HepG2 (cell line): ENCODE measurements around the gene LIME1. TPM values are rescaled to one million over a fixed set of nuclear protein-coding genes. Genes with fewer than 3 reads are reported as not detected.

ENCODE experiments used
- ATAC-seq: fragments of 200-7000 bp; cut with Tn5 transposase; 3 replicates; pipeline ENCODE4 v1.9.1; 2020; ENCODE audit warnings: mild to moderate bottlenecking, moderate library complexity
- BruUV-seq: library from RNA; stranded (reverse); fragments of 400-500 nt; replicated peaks from 2 replicates; lab custom pipeline; 2021; lab: Mats Ljungman, UMichigan
- CTCF ChIA-PET: fragments of 300-600 bp; formaldehyde crosslinking; extraction: SDS; loops from one replicate; lab custom pipeline; 2021; ENCODE audit warnings: low total read pairs, inconsistent platforms, low intra/inter-chr PET ratio; lab: Yijun Ruan, JAX
- POLR2A ChIA-PET: fragments of 350-600 bp; sonication (Branson Sonifier 250); formaldehyde crosslinking; loops from one replicate; lab custom pipeline; 2020; ENCODE audit warnings: antibody characterized with exemption, inconsistent platforms; lab: Yijun Ruan, JAX
- DNase-seq: peaks from one replicate; pipeline ENCODE4 v3.0.0-alpha.2; 2015; ENCODE audit warnings: low spot score
- FAIRE-seq: peaks from 3 replicates; lab custom pipeline; 2011; peaks lifted over from hg19 to GRCh38; lab: Jason Lieb, UNC
- H2AFZ ChIP-seq: one replicate; pipeline ENCODE4 v1.6.1; 2011; ENCODE audit warnings: low read length, inconsistent platforms
- H3K27ac ChIP-seq: fragments of 300-600 bp; 3 replicates; pipeline ENCODE4 v1.8.0; 2011; ENCODE audit warnings: mixed run types, mild to moderate bottlenecking, mixed read lengths, low read length, inconsistent platforms; ENCODE audit not compliant: insufficient read depth; ENCODE audit errors: extremely low read length
- H3K27me3 ChIP-seq, 2 experiments: fragments of 200-600 bp in 1 of 2; 2 replicates in 1 of 2; 3 replicates in 1 of 2; pipeline versions ENCODE4 v1.6.0 to v1.8.0; 2011; ENCODE audit warnings: low read length in 2 of 2, mild to moderate bottlenecking in 2 of 2, moderate library complexity in 2 of 2, inconsistent platforms in 1 of 2; ENCODE audit not compliant: insufficient read depth in 2 of 2, control insufficient read depth in 1 of 2
- H3K36me3 ChIP-seq, 2 experiments: fragments of 200-600 bp in 1 of 2; replicated peaks in 1 of 2; 2 replicates in 1 of 2; 3 replicates in 1 of 2; pipeline versions ENCODE4 v1.5.1 to v1.8.0; 2011; ENCODE audit warnings: low read length in 2 of 2, inconsistent platforms in 1 of 2; ENCODE audit not compliant: insufficient read depth in 2 of 2, control insufficient read depth in 1 of 2
- H3K4me1 ChIP-seq: 2 replicates; pipeline ENCODE4 v1.5.1; 2012; ENCODE audit warnings: low read length, inconsistent platforms; ENCODE audit not compliant: insufficient read depth
- H3K4me2 ChIP-seq: 2 replicates; pipeline ENCODE4 v1.6.0; 2011; ENCODE audit warnings: low read depth, low read length, inconsistent platforms
- H3K4me3 ChIP-seq, 3 experiments: fragments of 200-600 bp in 1 of 3; sonication (generic), shearing (Covaris generic) in 1 of 3; replicated peaks in 1 of 3; 2 replicates each; pipeline ENCODE4 v1.5.1; 2011 to 2016; ENCODE audit warnings: low read length in 3 of 3, inconsistent platforms in 2 of 3, low read depth in 2 of 3, mild to moderate bottlenecking in 2 of 3, control low read depth in 1 of 3, mixed read lengths in 1 of 3; ENCODE audit not compliant: insufficient read depth in 1 of 3
- H3K79me2 ChIP-seq: one replicate; pipeline ENCODE4 v1.6.1; 2011; ENCODE audit warnings: low read length, inconsistent platforms; ENCODE audit not compliant: insufficient read depth
- H3K9ac ChIP-seq: 2 replicates; pipeline ENCODE4 v1.6.0; 2011; ENCODE audit warnings: mild to moderate bottlenecking, low read depth, low read length, inconsistent platforms; ENCODE audit not compliant: insufficient read depth
- H3K9me3 ChIP-seq: 2 replicates; pipeline ENCODE4 v1.5.1; 2012; ENCODE audit warnings: mild to moderate bottlenecking, low read length
- H4K20me1 ChIP-seq: 2 replicates; pipeline ENCODE4 v1.6.0; 2011; ENCODE audit warnings: inconsistent platforms, mild to moderate bottlenecking, low read length, moderate library complexity; ENCODE audit not compliant: insufficient read depth
- CBFB ChIP-seq: sonication (generic); formaldehyde crosslinking; IDR thresholded peaks from 2 replicates; pipeline ENCODE4 v1.4.0; 2020; ENCODE audit warnings: missing genetic modification reagents
- CERS6 ChIP-seq: sonication (generic); formaldehyde crosslinking; IDR thresholded peaks from 2 replicates; pipeline ENCODE4 v1.5.0; 2020; ENCODE audit warnings: missing genetic modification reagents
- HOMEZ ChIP-seq: IDR thresholded peaks from 2 replicates; pipeline ENCODE4 v1.6.1; 2016; ENCODE audit warnings: low read depth
- REPIN1 ChIP-seq: sonication (generic); formaldehyde crosslinking; IDR thresholded peaks from 2 replicates; pipeline ENCODE4 v1.8.0; 2022; ENCODE audit warnings: missing genetic modification reagents, low read depth, mild to moderate bottlenecking, borderline replicate concordance
- STAG1 ChIP-seq: sonication (generic); formaldehyde crosslinking; IDR thresholded peaks from 2 replicates; pipeline ENCODE4 v1.4.0; 2020; ENCODE audit warnings: missing genetic modification reagents
- ZBTB7B ChIP-seq: sonication (generic); formaldehyde crosslinking; IDR thresholded peaks from 2 replicates; pipeline ENCODE4 v1.4.0; 2020; ENCODE audit warnings: missing genetic modification reagents
- ZMYM2 ChIP-seq: sonication (generic); formaldehyde crosslinking; IDR thresholded peaks from 2 replicates; pipeline ENCODE4 v1.8.0; 2022; ENCODE audit warnings: mild to moderate bottlenecking, missing genetic modification reagents
- ZNF138 ChIP-seq: sonication (generic); formaldehyde crosslinking; IDR thresholded peaks from 2 replicates; pipeline ENCODE4 v1.5.0; 2020; ENCODE audit warnings: mild to moderate bottlenecking, low read depth, missing genetic modification reagents
- ZNF30 ChIP-seq: sonication (generic); formaldehyde crosslinking; IDR thresholded peaks from 2 replicates; pipeline ENCODE4 v1.5.0; 2020; ENCODE audit warnings: mild to moderate bottlenecking, missing genetic modification reagents
- ZNF773 ChIP-seq: sonication (generic); formaldehyde crosslinking; IDR thresholded peaks from 2 replicates; pipeline ENCODE4 v1.4.0; 2020; ENCODE audit warnings: missing genetic modification reagents, borderline replicate concordance
- ZSCAN31 ChIP-seq: sonication (generic); formaldehyde crosslinking; IDR thresholded peaks from 2 replicates; pipeline ENCODE4 v1.5.0; 2020; ENCODE audit warnings: low read depth, mild to moderate bottlenecking, missing genetic modification reagents
- WGBS: methylation state at CpG from one replicate; pipeline ENCODE4 v1.1.6; 2017; ENCODE audit warnings: low lambda C conversion rate; 5-methylcytosine and 5-hydroxymethylcytosine counted together
- in situ Hi-C: cut with HindIII; loops from 2 replicates; pipeline ENCODE4 v1.10.0; 2017; ENCODE audit warnings: low pct_unique_long_range_greater_than_20kb; ENCODE audit not compliant: extremely low pct_ligation_motif_present
- intact Hi-C: fragments of 100-400 bp; cut with micrococcal nuclease; formaldehyde crosslinking; loops from one replicate; pipeline ENCODE4 v1.10.0; 2022; ENCODE audit not compliant: unreplicated experiment
- polyA plus RNA-seq, 8 experiments: library from polyadenylated mRNA; depleted of rRNA in 3 of 8; stranded (reverse) in 7 of 8; unstranded in 1 of 8; fragments of >200 nt; fragmentation: Illumina TruSeq in 4 of 8; extraction: Trizol in 4 of 8; gene quantifications; 2 replicates each; pipeline versions ENCODE4 v1.2.1 to v1.2.3, GENCODE V29; 2011 to 2016; ENCODE audit warnings: low read depth in 4 of 8, missing spikeins in 1 of 8, mixed read lengths in 1 of 8; ENCODE audit not compliant: insufficient read depth in 1 of 8
- total RNA-seq, 5 experiments: library from RNA; depleted of rRNA; stranded (reverse); fragments of >200 nt; fragmentation: Illumina TruSeq; extraction: Trizol; gene quantifications; 2 replicates each; pipeline ENCODE4 v1.2.3, GENCODE V29; 2016; ENCODE audit warnings: low read depth in 1 of 5

Gene LIME1
- total and polyA plus RNA-seq, 2 of the 13 experiments (the other 11 are each of a cell fraction or from before 2014, with no cell fraction given) = 13.0 to 61.5 TPM

GRCh38 chr20:63712191-63712590 is 24.3 kb upstream of the LIME1 start:
- ChIA-PET CTCF (no interaction called here), POLR2A (interaction anchor here (12.4 kb wide), 1 partner anchor 24 kb away, joined by 190 read pairs; the partner anchor contains the start of genes LIME1 and SLC2A4RG)
- intact Hi-C loops = no loop called here
- FAIRE-seq = no peak
- Histone ChIP-seq H3K79me2 (peaks cover 85% of the 10 kb centered on the region), H4K20me1 (no peaks in the 10 kb centered on the region; the same call in 1 of the 2 replicates), H3K4me3 (no peak overlapping the region), H2AFZ (no peak overlapping the region), H3K4me1 (peaks cover 32% of the 10 kb centered on the region), H3K27me3 (no peaks in the 10 kb centered on the region; a peak in 1 of 5 replicates), H3K27ac (no peak overlapping the region), H3K4me2 (no peak overlapping the region), H3K9ac (no peak overlapping the region), H3K36me3 (peaks cover 13 to 51% of the 10 kb centered on the region in 2 experiments; a peak in 4 of 5 replicates), H3K9me3 (peaks cover 5% of the 10 kb centered on the region; the same call in 1 of the 2 replicates)
- no TSS peak for BruUV-seq
- TF ChIP-seq ZNF30 (CRISPR knock-in tag) (no peak), CERS6 (CRISPR knock-in tag) (no peak), ZNF138 (CRISPR knock-in tag) (no peak), HOMEZ (no peak), ZNF773 (CRISPR knock-in tag) (no peak), ZSCAN31 (CRISPR knock-in tag) (no peak), CBFB (no peak), REPIN1 (CRISPR knock-in tag) (no peak), ZBTB7B (CRISPR knock-in tag) (no peak), STAG1 (CRISPR knock-in tag) (no peak), ZMYM2 (CRISPR knock-in tag) (no peak)
- WGBS = 98% methylated on average over 1 of the region's 1 CpG
- no peak for DNase-seq
- in situ Hi-C loops = no loop called here
- ATAC-seq = no peak
